ENCODE results near the gene BIRC3. TPM values are rescaled to one million over a fixed set of nuclear protein-coding genes. Genes with fewer than 3 reads are reported as not detected.

The BIRC3 gene
- total RNA-seq, 1 donor from 2014 or later = 0.08 TPM

DNA sequence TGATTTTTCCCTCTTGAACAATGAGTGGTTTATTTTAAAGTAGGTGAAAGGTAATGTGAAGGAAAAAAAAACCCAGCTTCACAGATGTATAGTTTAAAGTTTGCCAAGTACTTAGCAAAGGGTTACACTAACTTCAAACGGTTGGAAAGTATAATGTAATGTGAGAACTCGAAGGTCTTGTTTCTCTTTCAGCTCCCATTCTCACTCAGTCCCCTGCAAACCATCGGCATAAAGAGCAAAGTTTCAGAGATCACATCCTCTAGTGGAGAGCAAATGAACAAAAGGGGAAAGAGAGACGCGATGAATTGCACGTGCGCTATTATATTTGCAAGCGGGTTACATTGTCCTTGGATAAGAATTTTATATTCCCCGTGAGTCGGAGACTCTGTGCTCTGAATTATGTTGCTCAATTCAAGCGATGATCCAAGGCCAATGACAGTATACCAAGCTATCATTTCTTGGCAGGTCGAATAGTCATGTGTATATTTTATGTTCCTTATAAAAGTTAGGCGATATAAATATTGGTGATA, 37.6 kb upstream of the BIRC3 start:
- DNase-seq (ENCODE audit: low spot score) = no peak
- no peak for TF ChIP-seq CTCF (IDR thresholded peaks at IDR 0.05; ENCODE audit: unreplicated experiment)

DNA sequence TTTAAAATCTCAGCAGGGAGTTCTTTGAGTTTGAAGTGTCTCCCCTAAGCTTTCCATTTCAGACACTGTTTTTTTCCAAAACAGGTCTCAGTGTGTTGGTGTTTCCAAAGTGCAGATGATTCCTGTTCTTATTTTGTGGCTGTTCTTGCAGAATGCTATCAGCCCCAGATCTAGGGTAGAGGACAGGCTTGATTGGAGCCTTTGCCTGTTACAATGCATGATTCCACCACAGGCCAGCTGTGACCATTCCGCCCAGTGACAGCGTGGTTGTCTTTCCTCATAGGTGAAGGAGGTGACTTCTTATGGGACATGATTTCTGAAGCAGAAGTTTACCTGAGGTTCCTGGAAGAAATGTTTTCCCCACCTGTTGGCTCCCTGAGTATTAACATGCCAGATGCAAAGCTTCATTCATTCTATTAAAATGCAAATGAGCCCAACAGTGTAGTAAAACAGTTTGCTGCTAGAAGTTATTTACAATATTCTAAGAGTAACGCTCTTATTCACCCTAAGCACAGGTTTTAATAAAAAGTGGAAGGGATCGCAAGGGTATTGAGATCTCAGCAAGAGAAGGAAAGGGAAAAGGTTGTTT, 36.9 kb upstream of the BIRC3 start:
- Mint-ChIP-seq H3K9me3 (ENCODE audit: unreplicated experiment) (no peaks in the 10 kb centered on the region), H3K27me3 (ENCODE audit: unreplicated experiment) (peaks cover 3% of the 10 kb centered on the region), H3K36me3 (ENCODE audit: low read depth, unreplicated experiment) (peaks cover 6% of the 10 kb centered on the region), H3K4me3 (ENCODE audit: unreplicated experiment) (no peak overlapping the region), H3K4me1 (ENCODE audit: unreplicated experiment) (peaks cover 15% of the 10 kb centered on the region), H3K27ac (ENCODE audit: unreplicated experiment) (no peak overlapping the region)
- no peak for DNase-seq (ENCODE audit: low spot score)
- no peak for TF ChIP-seq CTCF (IDR thresholded peaks at IDR 0.05; ENCODE audit: unreplicated experiment)

More for the DNA sequence above, 37.6 kb upstream of the BIRC3 start:
- Mint-ChIP-seq H3K27ac (ENCODE audit: unreplicated experiment) (no peak overlapping the region), H3K4me1 (ENCODE audit: unreplicated experiment) (peaks cover 17% of the 10 kb centered on the region), H3K4me3 (ENCODE audit: unreplicated experiment) (no peak overlapping the region), H3K36me3 (ENCODE audit: low read depth, unreplicated experiment) (peaks cover 6% of the 10 kb centered on the region), H3K9me3 (ENCODE audit: unreplicated experiment) (no peaks in the 10 kb centered on the region), H3K27me3 (ENCODE audit: unreplicated experiment) (peaks cover 3% of the 10 kb centered on the region)

- Mint-ChIP-seq H3K27ac (ENCODE audit: unreplicated experiment) (no peak overlapping the region), H3K9me3 (ENCODE audit: unreplicated experiment) (no peaks in the 10 kb centered on the region), H3K4me3 (ENCODE audit: unreplicated experiment) (no peak overlapping the region), H3K4me1 (ENCODE audit: unreplicated experiment) (peaks cover 3% of the 10 kb centered on the region), H3K27me3 (ENCODE audit: unreplicated experiment) (no peaks in the 10 kb centered on the region), H3K36me3 (ENCODE audit: low read depth, unreplicated experiment) (no peaks in the 10 kb centered on the region)
- DNase-seq (ENCODE audit: low spot score) = no peak
- no peak for TF ChIP-seq CTCF (IDR thresholded peaks at IDR 0.05; ENCODE audit: unreplicated experiment)
These were observed 34.2 kb upstream of the BIRC3 start for GRCh38 chr11:102283116-102283485.

DNA sequence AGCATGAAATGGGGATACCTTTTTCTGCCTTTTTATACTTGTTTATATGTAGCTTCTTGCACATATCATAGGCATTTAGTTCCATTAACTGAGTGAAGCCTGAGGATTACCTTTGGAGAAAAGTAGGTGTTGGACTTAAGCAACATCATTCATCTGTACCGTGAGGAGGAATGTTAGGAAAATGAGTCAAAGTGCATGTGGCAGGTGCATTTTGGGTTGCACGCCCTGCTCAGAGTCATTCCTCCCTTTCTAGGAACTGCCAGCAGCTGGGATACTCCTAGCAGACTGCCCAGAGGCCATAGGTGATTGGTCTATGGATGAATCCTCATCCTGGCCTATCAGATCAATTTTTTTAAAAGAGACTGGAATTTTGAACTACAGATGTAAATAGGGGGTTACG, 33.3 kb upstream of the BIRC3 start:
- no peak overlapping the region for H3K27ac Mint-ChIP-seq (ENCODE audit: unreplicated experiment)
- no peaks in the 10 kb centered on the region for H3K9me3 Mint-ChIP-seq (ENCODE audit: unreplicated experiment)
- no peaks in the 10 kb centered on the region for H3K27me3 Mint-ChIP-seq (ENCODE audit: unreplicated experiment)
- peaks cover 3% of the 10 kb centered on the region for H3K4me1 Mint-ChIP-seq (ENCODE audit: unreplicated experiment)
- H3K4me3 Mint-ChIP-seq (ENCODE audit: unreplicated experiment) = no peak overlapping the region
- no peak for TF ChIP-seq CTCF (IDR thresholded peaks at IDR 0.05; ENCODE audit: unreplicated experiment)
- no peaks in the 10 kb centered on the region for H3K36me3 Mint-ChIP-seq (ENCODE audit: low read depth, unreplicated experiment)
- no peak for DNase-seq (ENCODE audit: low spot score)

- Mint-ChIP-seq H3K36me3 (ENCODE audit: low read depth, unreplicated experiment) (no peaks in the 10 kb centered on the region), H3K27ac (ENCODE audit: unreplicated experiment) (no peak overlapping the region)
- TF ChIP-seq CTCF (IDR thresholded peaks at IDR 0.05; ENCODE audit: unreplicated experiment) = no peak
These were observed 31.0 kb upstream of the BIRC3 start for GRCh38 chr11:102286292-102286691.

More at GRCh38 chr11:102286292-102286691, 31.0 kb upstream of the BIRC3 start:
- Mint-ChIP-seq H3K27me3 (ENCODE audit: unreplicated experiment) (no peaks in the 10 kb centered on the region), H3K4me3 (ENCODE audit: unreplicated experiment) (no peak overlapping the region), H3K4me1 (ENCODE audit: unreplicated experiment) (peaks cover 3% of the 10 kb centered on the region), H3K9me3 (ENCODE audit: unreplicated experiment) (no peaks in the 10 kb centered on the region)
- DNase-seq (ENCODE audit: low spot score) = no peak

All from endothelial cell (in vitro differentiated cells).